ENCODE results near the gene SPRR3.

Gene SPRR3

GRCh38 chr1:153001382-153001781 is at the start of gene SPRR3:
Gene SPRR3 (plus strand): TSS chr1:153001749. CDS start chr1:153003021, 1,272 bp downstream.
- DNase-seq = no peak

GRCh38 chr1:152953761-152954160 is 47.8 kb upstream of the SPRR3 start:
- DNase-seq = no peak

GRCh38 chr1:152954436-152954835 is 47.1 kb upstream of the SPRR3 start:
- DNase-seq = no peak

GRCh38 chr1:152957561-152957960 is 44.0 kb upstream of the SPRR3 start:
- DNase-seq = no peak

- DNase-seq = no peak
Measured at GRCh38 chr1:152959273-152959672, 42.3 kb upstream of the SPRR3 start.

- no peak for DNase-seq
Measured at GRCh38 chr1:152959801-152960451, 41.6 kb upstream of the SPRR3 start.

GRCh38 chr1:152960452-152961044 is 41.0 kb upstream of the SPRR3 start:
- no peak for DNase-seq

- no peak for DNase-seq
Measured at GRCh38 chr1:152961226-152961891, 40.2 kb upstream of the SPRR3 start.

- no peak for DNase-seq
Measured at GRCh38 chr1:152962876-152963415, 38.6 kb upstream of the SPRR3 start.

- no peak for DNase-seq
Measured at GRCh38 chr1:152964536-152964935, 37.0 kb upstream of the SPRR3 start.

- DNase-seq = no peak
Measured at GRCh38 chr1:152965853-152966252, 35.7 kb upstream of the SPRR3 start.

GRCh38 chr1:152967201-152967600 is 34.3 kb upstream of the SPRR3 start:
- DNase-seq = no peak

GRCh38 chr1:152968248-152968647 is 33.3 kb upstream of the SPRR3 start:
- no peak for DNase-seq

- no peak for DNase-seq
Measured at GRCh38 chr1:152969036-152969435, 32.5 kb upstream of the SPRR3 start.

- no peak for DNase-seq
Measured at GRCh38 chr1:152970495-152970894, 31.1 kb upstream of the SPRR3 start, which contains the start of gene SPRR4. Gene SPRR4 (plus strand): TSS chr1:152970648. CDS start chr1:152971891, 1,243 bp downstream.

GRCh38 chr1:152972196-152972886 is 29.2 kb upstream of the SPRR3 start:
- no peak for DNase-seq

- no peak for DNase-seq
Measured at GRCh38 chr1:152976688-152977087, 24.9 kb upstream of the SPRR3 start.

- no peak for DNase-seq
Measured at GRCh38 chr1:152977614-152978013, 23.9 kb upstream of the SPRR3 start.

- DNase-seq = no peak
Measured at GRCh38 chr1:152980676-152981075, 20.9 kb upstream of the SPRR3 start.

- DNase-seq = no peak
Measured at GRCh38 chr1:152981146-152981871, 20.2 kb upstream of the SPRR3 start.

GRCh38 chr1:152982076-152982475 is 19.5 kb upstream of the SPRR3 start:
- DNase-seq = no peak

- DNase-seq = no peak
Measured at GRCh38 chr1:152983234-152983633, 18.3 kb upstream of the SPRR3 start.

GRCh38 chr1:152983743-152984142 is 17.8 kb upstream of the SPRR3 start, which contains the start of gene SPRR1A:
Gene SPRR1A (plus strand): TSS chr1:152984081. CDS start chr1:152985231, 1,150 bp downstream.
- no peak for DNase-seq

Measured in CD4-positive, alpha-beta T cell treated with Interferon alpha-2 for 1 hour (primary cell).